ENCODE measurements around the gene FNDC3B. TPM values are rescaled to one million over a fixed set of nuclear protein-coding genes. Genes with fewer than 3 reads are reported as not detected.

Gene FNDC3B
- total RNA-seq, 4 donors from 2014 or later: 23.9 to 61.9 (median 37.0) TPM

DNA sequence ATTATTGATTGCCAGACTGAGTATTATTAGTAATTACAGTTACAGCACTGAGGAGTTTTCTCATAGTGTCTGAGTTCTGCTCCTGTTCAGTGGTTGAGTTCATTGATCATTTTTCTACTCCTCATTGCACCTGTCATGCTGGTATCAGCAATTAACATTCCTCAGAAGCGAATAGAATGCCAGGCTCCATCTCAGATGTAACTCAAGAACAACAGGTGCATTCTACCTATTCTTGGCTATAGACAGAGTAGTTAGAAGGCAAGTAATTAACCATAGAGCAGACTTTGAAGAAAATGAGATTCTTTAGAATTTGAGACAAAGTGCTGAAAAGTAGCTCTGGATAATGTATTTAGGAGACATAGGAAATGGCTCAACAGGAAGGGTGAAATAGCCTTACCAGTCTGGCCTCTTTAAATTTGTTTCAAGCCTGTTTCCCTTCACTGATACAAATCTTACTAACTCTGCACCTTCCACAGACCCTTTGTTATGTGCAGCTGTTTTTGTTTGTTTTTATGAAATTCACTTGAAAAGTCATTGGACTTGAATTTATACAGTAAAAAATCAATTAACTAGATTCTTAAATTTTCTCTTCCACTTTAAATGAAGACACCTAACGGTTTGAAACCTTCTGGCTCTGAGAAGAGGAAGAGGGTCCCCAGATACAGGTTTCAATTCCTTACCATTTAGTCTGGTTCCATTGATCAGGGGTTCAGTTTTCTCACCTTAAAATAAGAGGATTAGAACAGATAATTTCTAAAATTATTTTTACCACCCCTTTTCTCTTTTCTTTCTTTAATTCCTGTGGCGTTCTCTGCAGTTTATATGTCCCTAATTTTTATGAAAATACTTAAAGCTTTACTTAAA, 109.6 kb downstream of the FNDC3B start:
- no peak for TF ChIP-seq POLR2AphosphoS5 (IDR thresholded peaks at IDR 0.05)
- no peak for TF ChIP-seq EP300 (IDR thresholded peaks at IDR 0.05)
- TF ChIP-seq, protein P1, sequence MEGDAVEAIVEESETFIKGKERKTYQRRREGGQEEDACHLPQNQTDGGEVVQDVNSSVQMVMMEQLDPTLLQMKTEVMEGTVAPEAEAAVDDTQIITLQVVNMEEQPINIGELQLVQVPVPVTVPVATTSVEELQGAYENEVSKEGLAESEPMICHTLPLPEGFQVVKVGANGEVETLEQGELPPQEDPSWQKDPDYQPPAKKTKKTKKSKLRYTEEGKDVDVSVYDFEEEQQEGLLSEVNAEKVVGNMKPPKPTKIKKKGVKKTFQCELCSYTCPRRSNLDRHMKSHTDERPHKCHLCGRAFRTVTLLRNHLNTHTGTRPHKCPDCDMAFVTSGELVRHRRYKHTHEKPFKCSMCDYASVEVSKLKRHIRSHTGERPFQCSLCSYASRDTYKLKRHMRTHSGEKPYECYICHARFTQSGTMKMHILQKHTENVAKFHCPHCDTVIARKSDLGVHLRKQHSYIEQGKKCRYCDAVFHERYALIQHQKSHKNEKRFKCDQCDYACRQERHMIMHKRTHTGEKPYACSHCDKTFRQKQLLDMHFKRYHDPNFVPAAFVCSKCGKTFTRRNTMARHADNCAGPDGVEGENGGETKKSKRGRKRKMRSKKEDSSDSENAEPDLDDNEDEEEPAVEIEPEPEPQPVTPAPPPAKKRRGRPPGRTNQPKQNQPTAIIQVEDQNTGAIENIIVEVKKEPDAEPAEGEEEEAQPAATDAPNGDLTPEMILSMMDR (IDR thresholded peaks at IDR 0.05): no peak
- no peak for TF ChIP-seq POLR2A (IDR thresholded peaks at IDR 0.05)
- DNase-seq (ENCODE audit: low spot score in 2 of 2): no peak
- H3K27ac ChIP-seq: no peak overlapping the region
- no peak overlapping the region for H3K4me3 ChIP-seq
- H3K9me3 ChIP-seq: no peaks in the 10 kb centered on the region
- H3K4me1 ChIP-seq: peaks cover 21% of the 10 kb centered on the region
- 94% methylated on average over 3 of the region's 3 CpGs for WGBS
- H3K27me3 ChIP-seq: no peaks in the 10 kb centered on the region
- no peaks in the 10 kb centered on the region for H3K36me3 ChIP-seq

DNA sequence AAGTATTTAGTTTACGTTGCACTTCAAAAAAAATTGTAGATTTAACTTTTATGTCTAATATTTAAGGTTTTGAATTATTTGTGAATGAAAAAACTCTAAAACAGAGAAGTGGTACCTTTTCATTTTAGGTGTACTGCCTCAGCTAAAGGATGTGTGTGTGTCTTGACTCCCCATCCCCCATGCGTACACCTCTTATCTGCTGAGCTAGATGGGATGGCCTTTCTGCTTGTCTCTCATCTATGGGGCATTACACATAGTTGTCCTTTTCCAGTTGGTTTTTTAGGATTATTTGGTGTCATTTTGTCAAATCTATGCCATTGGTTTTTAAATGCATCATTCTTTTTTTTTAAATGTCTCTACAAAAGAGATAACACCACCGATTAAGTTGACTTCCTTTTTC, 110.9 kb downstream of the FNDC3B start:
- no peaks in the 10 kb centered on the region for H3K9me3 ChIP-seq
- TF ChIP-seq, protein P1 (IDR thresholded peaks at IDR 0.05): no peak
- no peak for TF ChIP-seq POLR2AphosphoS5 (IDR thresholded peaks at IDR 0.05)
- TF ChIP-seq EP300 (IDR thresholded peaks at IDR 0.05): no peak
- TF ChIP-seq POLR2A (IDR thresholded peaks at IDR 0.05): no peak
- DNase-seq (ENCODE audit: low spot score in 2 of 2): no peak
- H3K4me3 ChIP-seq: no peak overlapping the region
- peaks cover 32% of the 10 kb centered on the region for H3K4me1 ChIP-seq
- H3K27me3 ChIP-seq: no peaks in the 10 kb centered on the region
- H3K27ac ChIP-seq: no peak overlapping the region
- WGBS: 92% methylated on average over 3 of the region's 3 CpGs
- H3K36me3 ChIP-seq: no peaks in the 10 kb centered on the region

DNA sequence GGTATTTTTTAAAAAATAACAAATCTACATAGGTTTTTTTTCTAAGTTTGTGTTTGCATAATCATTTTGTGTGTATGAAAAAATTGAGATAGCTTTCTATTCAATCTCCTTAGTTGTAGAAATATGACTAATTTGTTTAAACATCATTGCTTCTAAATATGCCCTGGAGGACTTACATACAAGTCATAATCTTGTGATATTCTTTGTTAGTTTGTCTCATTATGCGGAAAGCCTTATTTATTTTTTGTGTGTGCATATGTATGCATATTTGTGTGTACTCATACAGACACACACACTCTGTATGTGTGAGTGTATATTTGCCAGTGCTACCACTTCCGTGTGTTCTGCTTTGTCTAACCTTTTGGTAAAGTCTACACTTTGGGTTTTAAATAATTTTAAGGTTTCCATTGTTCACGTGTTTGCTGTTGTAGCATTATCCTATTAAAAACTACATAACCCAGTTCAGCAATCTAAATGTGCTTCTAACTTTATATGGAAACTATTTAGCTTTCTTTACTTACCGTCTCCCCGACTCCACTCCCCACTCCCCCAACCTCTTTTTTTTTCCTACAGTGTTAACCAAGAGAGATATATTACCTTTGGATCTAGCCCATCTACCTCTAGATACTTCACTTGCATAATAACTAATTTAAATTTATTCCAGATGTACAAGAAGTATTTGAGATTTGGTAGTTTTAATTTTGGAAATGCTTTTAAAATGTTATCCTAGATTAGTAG, 111.7 kb downstream of the FNDC3B start:
- Histone ChIP-seq H3K9me3 (no peaks in the 10 kb centered on the region), H3K4me3 (no peak overlapping the region), H3K4me1 (peaks cover 40% of the 10 kb centered on the region), H3K36me3 (no peaks in the 10 kb centered on the region), H3K27me3 (no peaks in the 10 kb centered on the region), H3K27ac (no peak overlapping the region)
- WGBS: 78% methylated on average over 5 of the region's 5 CpGs
- no peak for DNase-seq (ENCODE audit: low spot score in 2 of 2)
- no peak for TF ChIP-seq EP300 (IDR thresholded peaks at IDR 0.05)
- TF ChIP-seq, protein P1 (IDR thresholded peaks at IDR 0.05): no peak
- TF ChIP-seq POLR2A (IDR thresholded peaks at IDR 0.05): no peak
- no peak for TF ChIP-seq POLR2AphosphoS5 (IDR thresholded peaks at IDR 0.05)

DNA sequence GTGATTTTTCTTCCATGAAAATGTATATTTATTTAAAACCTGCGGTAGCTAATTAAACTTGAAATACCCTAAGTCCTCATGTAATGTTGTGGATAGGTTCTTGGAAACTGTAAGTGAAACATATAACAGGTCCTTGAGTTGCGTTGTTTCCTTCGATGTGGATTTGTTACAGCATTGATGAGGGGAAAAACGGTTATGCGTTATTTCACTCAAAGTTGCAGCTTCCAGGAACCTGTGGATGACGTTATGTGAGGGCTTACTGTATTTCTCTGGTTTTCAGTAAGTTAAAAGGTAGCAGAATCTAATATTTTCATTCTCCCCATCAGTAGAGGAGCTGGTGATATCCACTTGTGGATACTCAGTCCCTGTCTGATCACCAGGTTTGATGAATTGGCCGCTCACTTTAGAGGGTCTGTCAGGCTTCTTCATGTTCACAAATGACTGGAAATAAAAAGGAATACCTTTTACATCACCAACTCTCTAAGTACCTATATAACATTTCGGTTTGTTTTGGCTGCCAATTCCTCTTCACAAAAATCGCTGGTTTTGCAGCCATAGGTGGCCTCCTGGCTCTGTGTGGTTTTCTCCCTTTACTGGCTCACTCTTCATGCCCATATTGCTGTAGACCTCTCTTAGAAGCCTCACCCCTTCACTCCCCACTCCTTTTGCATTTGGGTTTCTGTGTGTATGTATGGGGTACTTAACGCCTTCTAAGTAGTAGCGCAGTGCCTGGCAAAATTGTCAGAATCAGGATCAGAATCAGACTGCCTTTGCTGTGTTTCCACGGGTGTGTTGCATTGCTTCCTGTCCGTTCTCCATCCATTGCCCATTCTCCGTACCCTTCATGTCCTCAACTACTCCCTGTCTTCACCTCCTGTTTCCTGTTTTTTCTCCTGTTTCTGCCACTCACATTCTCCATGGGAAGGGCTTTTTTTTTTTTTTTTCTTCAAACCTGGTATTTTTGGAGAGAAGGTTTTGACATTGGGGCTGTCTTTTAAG, 112.6 kb downstream of the FNDC3B start:
- H3K4me3 ChIP-seq: no peak overlapping the region
- H3K27me3 ChIP-seq: no peaks in the 10 kb centered on the region
- peak overlapping the region; percentile 89 for H3K27ac ChIP-seq
- TF ChIP-seq EP300 (IDR thresholded peaks at IDR 0.05) (no peak), POLR2A (IDR thresholded peaks at IDR 0.05) (no peak), POLR2AphosphoS5 (IDR thresholded peaks at IDR 0.05) (no peak)
- TF ChIP-seq, protein P1 (IDR thresholded peaks at IDR 0.05): no peak
- DNase-seq (ENCODE audit: low spot score in 2 of 2): no peak
- no peaks in the 10 kb centered on the region for H3K36me3 ChIP-seq
- H3K9me3 ChIP-seq: no peaks in the 10 kb centered on the region
- 89% methylated on average over 14 of the region's 14 CpGs for WGBS
- peaks cover 48% of the 10 kb centered on the region for H3K4me1 ChIP-seq

Measured in suprapubic skin (tissue), 4 donors.